HG03097 (cell line): ENCODE results near the gene ALG6.

Experiments used
- ATAC-seq: cut with Tn5 transposase; IDR thresholded peaks from one replicate; pipeline ENCODE4 v1.9.1; 2021; ENCODE audit not compliant: unreplicated experiment, low FRiP score

The ALG6 gene

GRCh38 chr1:63487336-63488065, 120.1 kb downstream of the ALG6 start:
- no peak for ATAC-seq
